Measurements from ENCODE around the gene CDO1. TPM values are rescaled to one million over a fixed set of nuclear protein-coding genes. Genes with fewer than 3 reads are reported as not detected.

CDO1 gene
- total RNA-seq, 4 donors from 2014 or later = 9.7 to 29.9 (median 13.3) TPM

- TF ChIP-seq CTCF (IDR thresholded peaks at IDR 0.05) (no peak), EP300 (IDR thresholded peaks at IDR 0.05) (no peak), POLR2A (IDR thresholded peaks at IDR 0.05) (no peak), POLR2AphosphoS5 (IDR thresholded peaks at IDR 0.05) (no peak)
- peaks cover 37% of the 10 kb centered on the region for H3K27me3 ChIP-seq
- no peaks in the 10 kb centered on the region for H3K9me3 ChIP-seq
- peak overlapping the region in 2 of 4 donors; percentile 75 to 92 for H3K27ac ChIP-seq
- peaks cover 0 to 20% (median 10%) of the 10 kb centered on the region in 3 donors for H3K4me1 ChIP-seq
- H3K4me3 ChIP-seq = no peak overlapping the region
- ATAC-seq = peak; percentile 35
- 68 to 74% methylated on average over 7 of the region's 7 CpGs for WGBS, 2 donors (ENCODE audit: low coverage in 1 of 2)
- no peaks in the 10 kb centered on the region for H3K36me3 ChIP-seq
Observed at GRCh38 chr5:115817386-115817785, 927 bp upstream of the CDO1 start.

DNA sequence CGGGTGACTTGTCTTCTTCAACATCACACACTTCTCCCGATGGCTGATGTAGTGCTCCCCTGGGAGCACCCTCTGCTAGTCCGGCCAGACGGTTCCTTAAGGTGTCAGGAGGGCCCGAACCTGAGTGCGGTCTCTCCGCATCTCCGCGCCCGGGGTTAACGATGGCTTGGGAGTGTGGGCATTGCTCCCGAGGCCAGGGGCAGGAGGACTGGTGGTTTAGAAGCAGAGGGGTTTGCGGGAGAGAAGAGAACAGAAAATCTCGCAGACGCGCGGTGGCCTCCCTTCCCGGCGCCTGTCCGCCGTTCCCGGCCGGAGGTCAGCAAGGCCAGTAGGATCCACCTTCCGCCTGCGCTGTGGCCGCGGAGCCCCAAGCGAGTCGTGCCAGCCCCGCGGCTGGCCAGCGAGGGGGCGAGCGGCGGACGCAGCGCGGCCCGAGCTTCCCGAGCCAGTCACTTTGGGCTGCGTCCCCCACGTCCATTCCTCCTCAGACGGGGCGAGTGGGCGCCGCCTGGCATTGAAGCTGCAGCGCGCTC is 700 bp downstream of the CDO1 start:
- H3K36me3 ChIP-seq = no peaks in the 10 kb centered on the region
- H3K4me1 ChIP-seq = peaks cover 0 to 20% (median 10%) of the 10 kb centered on the region in 3 donors
- H3K4me3 ChIP-seq = peak overlapping the region; percentile 52 to 61
- TF ChIP-seq CTCF (IDR thresholded peaks at IDR 0.05) (peak in 1 of 4 experiments; percentile 11), POLR2AphosphoS5 (IDR thresholded peaks at IDR 0.05) (no peak), EP300 (IDR thresholded peaks at IDR 0.05) (no peak)
- peak; percentile 32 for ATAC-seq
- peak overlapping the region in 3 of 4 donors; percentile 75 to 92 (median 75) for H3K27ac ChIP-seq
- WGBS, 2 donors (ENCODE audit: low coverage in 1 of 2) = 0 to 10% methylated on average over 1 to 4 of the region's 48 CpGs
- H3K27me3 ChIP-seq = peaks cover 39% of the 10 kb centered on the region
- no peaks in the 10 kb centered on the region for H3K9me3 ChIP-seq

DNA sequence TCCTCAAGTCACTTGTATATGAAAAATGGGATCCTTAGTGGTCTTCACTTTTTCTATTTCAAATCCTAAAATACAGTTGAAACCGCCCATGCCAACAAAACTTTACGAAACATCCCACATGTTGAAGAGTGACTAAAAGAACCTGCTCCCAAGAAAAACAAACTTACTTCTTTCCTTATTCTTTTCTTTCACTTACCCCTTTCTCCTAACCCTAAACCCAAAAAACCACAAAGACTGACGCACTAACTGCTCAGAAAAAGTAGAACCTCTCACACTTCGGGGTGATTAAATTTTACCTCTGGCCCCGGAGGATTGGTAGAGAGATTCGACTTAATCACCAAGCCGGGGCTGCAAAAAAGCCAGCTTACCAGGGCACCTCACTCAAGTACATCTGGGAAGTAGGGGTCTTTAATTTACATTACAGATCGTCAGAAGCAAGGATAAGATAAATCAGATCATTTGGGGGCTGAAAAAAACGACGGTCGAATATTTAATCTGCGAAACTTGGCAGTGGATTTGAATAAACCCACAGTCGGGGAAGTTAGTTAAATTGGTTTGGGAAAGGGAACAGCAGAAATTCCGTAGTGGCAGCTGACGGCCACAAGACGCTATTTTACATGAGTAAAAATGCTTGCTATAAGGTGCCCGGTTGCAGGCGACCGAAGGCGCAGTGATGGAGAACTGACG is 1.3 kb downstream of the CDO1 start:
- no peaks in the 10 kb centered on the region for H3K9me3 ChIP-seq
- peak overlapping the region in 1 of 4 donors; percentile 92 for H3K27ac ChIP-seq
- TF ChIP-seq POLR2AphosphoS5 (IDR thresholded peaks at IDR 0.05) = no peak
- no peak for TF ChIP-seq POLR2A (IDR thresholded peaks at IDR 0.05)
- no peak for TF ChIP-seq CTCF (IDR thresholded peaks at IDR 0.05)
- no peak for TF ChIP-seq EP300 (IDR thresholded peaks at IDR 0.05)
- peaks cover 0 to 20% (median 10%) of the 10 kb centered on the region in 3 donors for H3K4me1 ChIP-seq
- peaks cover 39% of the 10 kb centered on the region for H3K27me3 ChIP-seq
- H3K36me3 ChIP-seq = no peaks in the 10 kb centered on the region
- WGBS, 2 donors (ENCODE audit: low coverage in 1 of 2) = 18 to 39% methylated on average over 13 to 20 of the region's 21 CpGs
- no peak for ATAC-seq
- peak overlapping the region; percentile 52 to 61 for H3K4me3 ChIP-seq

DNA sequence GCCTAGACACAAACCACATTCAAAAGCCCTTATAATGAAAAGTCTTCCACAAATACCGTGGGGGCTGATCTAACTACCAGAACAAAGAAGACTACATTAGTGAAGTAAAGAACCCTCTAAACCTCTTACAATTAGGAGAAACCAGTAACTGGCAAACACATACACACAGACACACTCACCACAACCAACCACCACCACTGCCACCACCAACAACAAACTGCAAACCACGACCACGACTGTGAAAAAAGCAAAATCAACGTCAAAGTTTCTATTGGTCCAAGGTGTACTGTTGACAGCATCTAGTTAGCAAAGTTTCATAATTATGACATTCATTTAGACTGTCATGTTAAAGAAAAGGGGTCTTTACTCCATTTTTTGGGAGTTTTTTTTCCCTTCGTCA is 2.7 kb downstream of the CDO1 start:
- H3K27ac ChIP-seq = no peak overlapping the region
- no peaks in the 10 kb centered on the region for H3K9me3 ChIP-seq
- peaks cover 0 to 20% (median 10%) of the 10 kb centered on the region in 3 donors for H3K4me1 ChIP-seq
- no peaks in the 10 kb centered on the region for H3K36me3 ChIP-seq
- H3K4me3 ChIP-seq = no peak overlapping the region
- TF ChIP-seq CTCF (IDR thresholded peaks at IDR 0.05) = no peak
- no peak for TF ChIP-seq EP300 (IDR thresholded peaks at IDR 0.05)
- TF ChIP-seq POLR2AphosphoS5 (IDR thresholded peaks at IDR 0.05) = no peak
- no peak for TF ChIP-seq POLR2A (IDR thresholded peaks at IDR 0.05)
- no peak for ATAC-seq
- H3K27me3 ChIP-seq = peaks cover 39% of the 10 kb centered on the region
- 89 to 95% methylated on average over 5 of the region's 5 CpGs for WGBS, 2 donors (ENCODE audit: low coverage in 1 of 2)

DNA sequence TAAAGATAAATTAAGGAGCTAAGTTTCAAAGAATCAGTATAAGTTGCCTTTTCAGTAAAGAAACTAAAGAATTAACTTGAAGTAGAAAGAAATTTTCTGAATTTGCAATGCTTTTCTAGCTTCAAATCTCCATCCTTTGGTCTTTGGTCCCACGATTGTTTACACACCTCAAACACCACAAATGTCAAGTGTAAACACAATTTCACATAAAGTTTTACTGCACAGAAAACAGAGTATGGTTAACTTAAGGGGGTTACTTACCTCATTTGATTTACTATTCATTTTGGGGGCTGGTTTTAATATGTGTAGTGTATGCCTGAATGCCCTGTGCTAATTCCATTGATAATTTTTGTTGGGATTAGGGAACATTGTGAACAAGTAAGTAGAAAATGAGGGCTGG is 4.1 kb downstream of the CDO1 start:
- ATAC-seq = no peak

More for the DNA sequence above, 4.1 kb downstream of the CDO1 start:
- Histone ChIP-seq H3K9me3 (no peaks in the 10 kb centered on the region), H3K36me3 (no peaks in the 10 kb centered on the region), H3K4me1 (peaks cover 0 to 20% (median 10%) of the 10 kb centered on the region in 3 donors), H3K4me3 (no peak overlapping the region), H3K27me3 (peaks cover 39% of the 10 kb centered on the region), H3K27ac (no peak overlapping the region)
- TF ChIP-seq POLR2AphosphoS5 (IDR thresholded peaks at IDR 0.05) (no peak), EP300 (IDR thresholded peaks at IDR 0.05) (no peak), CTCF (IDR thresholded peaks at IDR 0.05) (no peak), POLR2A (IDR thresholded peaks at IDR 0.05) (no peak)
- WGBS, 2 donors (ENCODE audit: low coverage in 1 of 2) = 50 to 84% methylated on average over 1 of the region's 1 CpG
